ENCODE results near the gene ENDOU. TPM values are rescaled to one million over a fixed set of nuclear protein-coding genes. Genes with fewer than 3 reads are reported as not detected.
"Not testable (repeated sequence)": the region's sequence is repeated elsewhere in the genome, so short reads cannot be mapped to it uniquely, and the experiment has no call there.

The ENDOU gene
- total RNA-seq, 1 experiment from 2014 or later = 0.11 TPM

DNA sequence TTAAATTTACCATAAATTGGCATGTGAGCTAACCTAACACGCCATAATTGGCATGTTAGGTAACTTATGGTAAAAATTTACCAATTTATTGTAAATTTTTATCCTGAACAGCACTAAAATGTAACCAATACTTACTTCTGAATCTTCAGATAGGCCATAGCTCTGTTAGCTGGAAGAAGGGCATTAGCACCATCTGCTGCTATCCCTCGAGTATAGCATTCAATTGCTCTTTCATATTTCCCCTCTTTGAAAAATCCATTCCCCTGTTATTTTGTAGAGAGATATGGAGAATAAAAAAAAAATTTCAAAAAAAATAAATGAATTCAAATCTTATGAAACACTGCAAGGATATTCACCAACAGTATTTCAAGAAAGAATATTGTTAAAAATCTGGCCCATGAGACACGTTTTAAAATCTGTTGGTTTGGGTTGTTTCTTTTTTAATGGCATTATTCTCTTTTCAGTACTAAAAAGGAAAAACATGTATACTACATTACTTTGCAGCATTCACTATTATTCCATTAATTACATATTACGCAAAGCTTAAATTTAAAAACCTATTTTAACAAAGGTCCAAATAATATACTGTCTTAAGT lies 38.5 kb downstream of the ENDOU start:
- peak; percentile 21 for DNase-seq (ENCODE audit: low read depth)

DNA sequence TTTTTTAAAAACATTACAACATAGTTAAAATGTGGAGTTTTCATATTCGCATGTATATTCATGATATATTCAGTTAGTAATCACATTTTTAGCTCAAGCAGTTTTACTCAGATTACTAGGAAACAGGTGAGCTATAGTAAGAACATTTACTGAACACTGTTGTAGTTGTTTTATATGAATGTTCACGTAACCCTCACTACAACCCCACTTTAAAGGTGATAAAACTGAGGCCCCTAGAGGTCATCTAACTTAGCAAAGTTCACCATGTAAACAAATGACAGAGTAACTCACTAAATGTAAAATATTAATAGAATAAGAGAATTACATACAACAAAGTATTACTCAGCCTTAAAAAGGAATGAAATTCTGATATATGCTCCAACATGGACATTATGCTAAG lies 45.5 kb downstream of the ENDOU start:
- no peak for DNase-seq (ENCODE audit: low read depth)

DNA sequence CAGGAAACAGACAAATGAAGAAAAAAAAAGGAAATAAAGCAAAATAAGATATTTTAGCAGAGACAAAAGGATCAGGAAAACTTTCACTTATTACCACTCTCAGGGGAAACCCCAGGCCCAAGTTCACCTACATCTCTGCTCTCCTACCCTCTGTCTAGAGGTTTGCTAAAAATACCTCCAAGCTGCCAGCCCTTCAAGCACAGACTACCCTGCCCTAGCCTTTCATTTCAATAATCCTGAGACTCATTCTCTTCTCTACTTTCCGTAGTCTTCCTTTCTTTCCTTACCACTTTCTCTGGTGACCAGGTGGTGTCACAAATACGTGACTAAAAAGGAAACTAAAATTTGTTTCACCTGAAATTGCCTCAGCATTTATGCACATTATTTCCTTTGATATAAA lies 53.2 kb downstream of the ENDOU start:
- DNase-seq (ENCODE audit: low read depth) = no peak

DNA sequence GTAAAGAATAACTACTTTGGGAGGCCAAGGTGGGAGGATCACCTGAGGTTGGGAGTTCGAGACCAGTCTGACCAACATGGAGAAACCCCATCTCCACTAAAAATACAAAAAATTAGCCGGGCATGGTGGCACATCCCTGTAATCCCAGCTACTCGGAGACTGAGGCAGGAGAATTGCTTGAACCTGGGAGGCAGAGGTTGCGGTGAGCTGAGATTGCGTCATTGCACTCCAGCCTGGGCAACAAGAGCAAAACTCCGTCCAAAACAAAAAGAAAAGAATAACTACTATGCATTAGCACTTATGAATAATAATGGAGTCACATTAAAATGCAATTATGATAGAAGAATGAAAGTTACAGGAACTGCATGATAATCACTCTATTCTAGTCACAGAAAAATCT lies 57.4 kb downstream of the ENDOU start:
- DNase-seq (ENCODE audit: low read depth) = not testable (repeated sequence)

Other genes with a start within 250 kb of the ENDOU start
- gene RPAP3, start 19.5 kb downstream of the ENDOU start, total RNA-seq (2014; rRNA removed; shearing (Covaris generic)) = 58.5 and 60.9 TPM in 2 replicates
- gene RAPGEF3, start 33.4 kb upstream of the ENDOU start, total RNA-seq (2014; rRNA removed; shearing (Covaris generic)) = 0.83 and 1.4 TPM in 2 replicates
- 2.3 and 4.6 TPM in 2 replicates for gene SLC48A1, start 47.7 kb upstream of the ENDOU start, total RNA-seq (2014; rRNA removed; shearing (Covaris generic))
- gene HDAC7, start 94.4 kb upstream of the ENDOU start, total RNA-seq (2014; rRNA removed; shearing (Covaris generic)) = 19.3 and 20.6 TPM in 2 replicates
- gene VDR, start 179.5 kb upstream of the ENDOU start, total RNA-seq (2014; rRNA removed; shearing (Covaris generic)) = 10.1 and 12.1 TPM in 2 replicates
- 162 and 181 TPM in 2 replicates for gene TMEM106C, start 238.1 kb upstream of the ENDOU start, total RNA-seq (2014; rRNA removed; shearing (Covaris generic))

Measured in Daoy (cell line).